Activated CD4-positive, alpha-beta T cell treated with anti-CD3 and anti-CD28 coated beads for 24 hours (primary cell): ENCODE data around the gene APOL3.
"Not testable (repeated sequence)": the region's sequence is repeated elsewhere in the genome, so short reads cannot be mapped to it uniquely, and the experiment has no call there.

Experiments used
- DNase-seq, 2 donors: peaks; one replicate each; pipeline ENCODE4 v3.0.0-alpha.2; 2020; ENCODE audit warnings: low read depth in 2 of 2

APOL3 gene

DNA sequence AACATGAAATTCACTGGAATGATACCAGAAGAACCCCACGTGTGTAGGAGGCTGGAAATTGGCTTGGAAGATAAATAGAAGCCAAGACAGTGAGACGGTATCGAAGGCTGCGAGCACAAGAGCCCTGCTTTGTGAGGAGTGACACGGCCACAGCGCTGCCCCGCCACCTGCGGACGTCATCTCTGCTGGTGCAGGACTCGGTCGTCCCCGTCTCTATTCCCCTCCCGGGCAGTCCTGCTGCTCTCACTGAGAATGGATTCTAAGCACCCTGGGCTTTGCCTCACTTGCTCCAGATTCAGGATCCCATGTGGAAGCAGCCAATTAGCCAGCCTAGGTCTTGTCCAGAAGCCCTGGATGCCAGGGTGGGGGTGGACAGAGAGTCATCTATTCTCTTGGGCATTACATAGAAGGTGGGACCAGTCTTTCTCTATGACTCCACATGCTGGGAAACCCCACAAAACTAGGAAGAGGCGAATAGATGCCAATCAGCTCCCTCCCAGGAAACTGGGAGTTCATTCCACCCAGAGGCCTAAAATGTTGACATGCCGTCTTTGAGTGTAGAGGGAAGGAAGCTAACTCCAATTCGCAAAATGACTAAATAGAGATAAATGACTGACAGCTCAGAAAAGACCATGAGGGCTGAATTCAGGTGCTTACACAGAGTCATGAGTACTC lies 25.1 kb downstream of the APOL3 start:
- DNase-seq: no peak

DNA sequence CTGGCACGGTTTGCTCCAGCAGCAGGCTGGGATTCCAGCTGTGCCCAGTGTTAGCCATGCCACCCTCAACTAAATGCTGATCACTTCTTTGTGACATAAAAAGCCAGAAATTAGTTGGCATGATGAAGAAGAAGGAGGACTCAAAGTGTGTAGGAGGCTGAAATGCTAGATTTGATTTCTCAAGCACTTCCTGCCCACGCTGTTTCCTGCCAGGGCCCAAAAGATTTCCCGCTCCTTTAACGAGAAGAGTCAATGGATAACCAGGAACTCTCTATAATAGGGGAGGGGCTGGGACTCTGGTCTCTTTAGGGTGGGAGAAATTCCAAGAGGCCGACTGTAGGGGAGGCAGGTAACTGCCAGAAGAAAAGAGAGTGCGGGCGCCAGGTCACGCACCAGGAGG lies 26.4 kb downstream of the APOL3 start:
- no peak for DNase-seq

DNA sequence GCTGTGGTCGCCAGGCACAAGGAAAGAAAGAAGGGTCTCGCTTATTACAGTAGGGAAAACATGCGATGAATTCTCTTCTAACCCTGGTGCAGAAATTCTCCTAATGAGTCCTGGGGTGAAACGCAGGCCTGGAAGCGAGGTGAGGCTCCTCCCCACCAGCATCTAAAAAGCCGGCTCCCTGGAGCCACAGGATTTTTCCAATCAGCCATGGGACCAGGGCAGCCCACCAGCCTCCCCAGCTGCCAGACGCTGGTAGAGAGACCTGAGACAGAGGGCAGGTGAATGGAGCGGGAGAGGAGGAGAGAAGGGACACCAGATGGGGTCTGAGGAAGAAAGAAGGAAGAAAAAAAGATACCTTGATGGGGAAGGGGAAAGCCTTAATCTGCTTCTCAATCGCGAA lies 28.6 kb downstream of the APOL3 start:
- no peak for DNase-seq

- DNase-seq: no peak
Observed at GRCh38 chr22:36129486-36130388, 30.8 kb downstream of the APOL3 start.

DNA sequence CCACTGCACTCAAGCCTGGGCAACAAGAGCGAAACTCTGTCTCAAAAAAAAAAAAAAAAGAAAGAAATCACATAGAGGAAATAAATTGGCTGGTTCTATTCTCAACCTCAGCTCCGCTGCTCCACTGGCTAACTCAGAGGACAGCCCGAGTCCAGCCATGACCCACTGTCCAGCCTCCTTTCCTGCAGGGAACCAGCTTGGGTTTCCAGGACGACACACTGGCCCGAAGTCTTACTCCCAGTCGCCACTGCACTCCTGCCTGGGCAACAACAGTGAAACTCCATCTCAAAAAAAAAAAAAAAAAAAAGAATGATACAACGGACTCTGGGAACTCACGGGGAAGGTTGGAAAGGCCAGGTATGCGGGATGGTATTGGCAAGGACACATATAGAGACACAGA lies 31.5 kb downstream of the APOL3 start:
- no peak for DNase-seq

GRCh38 chr22:36125994-36126531 lies 34.5 kb downstream of the APOL3 start:
- no peak for DNase-seq

DNA sequence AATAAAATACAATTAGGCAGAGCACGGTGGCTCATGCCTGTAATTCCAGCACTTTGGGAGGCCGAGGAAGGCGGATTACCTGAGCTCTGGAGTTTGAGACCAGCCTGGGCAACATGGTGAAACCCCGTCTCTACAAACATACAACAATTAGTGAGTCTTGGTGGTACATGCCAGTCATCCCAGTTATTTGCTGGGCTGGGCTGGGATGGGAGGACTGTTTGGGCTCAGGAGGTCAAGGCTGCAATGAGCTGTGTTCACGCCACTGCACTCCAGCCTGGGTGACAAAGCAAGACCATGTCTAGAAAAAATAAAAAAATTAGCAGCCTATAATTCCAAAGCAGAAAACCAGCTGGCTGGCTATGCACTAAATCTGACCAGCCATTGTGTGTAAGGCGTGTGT lies 35.1 kb downstream of the APOL3 start:
- no peak for DNase-seq

DNA sequence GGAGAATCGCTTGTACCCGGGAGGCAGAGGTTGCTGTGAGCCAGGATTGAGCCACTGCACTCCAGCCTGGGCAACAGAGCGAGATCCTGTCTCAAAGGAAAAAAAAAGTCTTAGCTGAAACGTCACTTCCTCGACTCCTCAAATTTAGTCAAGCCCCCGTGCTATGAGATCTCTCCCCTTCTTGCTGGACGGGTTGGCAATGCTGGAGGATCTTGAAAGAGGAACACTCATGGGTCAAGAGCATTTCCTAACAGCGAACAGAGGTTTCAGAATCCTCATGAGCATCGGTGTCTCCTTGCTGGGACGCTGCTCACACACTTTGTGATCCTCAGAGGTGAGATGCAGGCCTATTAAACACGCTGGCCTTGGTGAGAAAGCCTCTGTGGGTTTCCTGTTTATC lies 35.9 kb downstream of the APOL3 start:
- no peak for DNase-seq

GRCh38 chr22:36123673-36124630 lies 36.6 kb downstream of the APOL3 start:
- DNase-seq: peak; percentile 89 to 92

DNA sequence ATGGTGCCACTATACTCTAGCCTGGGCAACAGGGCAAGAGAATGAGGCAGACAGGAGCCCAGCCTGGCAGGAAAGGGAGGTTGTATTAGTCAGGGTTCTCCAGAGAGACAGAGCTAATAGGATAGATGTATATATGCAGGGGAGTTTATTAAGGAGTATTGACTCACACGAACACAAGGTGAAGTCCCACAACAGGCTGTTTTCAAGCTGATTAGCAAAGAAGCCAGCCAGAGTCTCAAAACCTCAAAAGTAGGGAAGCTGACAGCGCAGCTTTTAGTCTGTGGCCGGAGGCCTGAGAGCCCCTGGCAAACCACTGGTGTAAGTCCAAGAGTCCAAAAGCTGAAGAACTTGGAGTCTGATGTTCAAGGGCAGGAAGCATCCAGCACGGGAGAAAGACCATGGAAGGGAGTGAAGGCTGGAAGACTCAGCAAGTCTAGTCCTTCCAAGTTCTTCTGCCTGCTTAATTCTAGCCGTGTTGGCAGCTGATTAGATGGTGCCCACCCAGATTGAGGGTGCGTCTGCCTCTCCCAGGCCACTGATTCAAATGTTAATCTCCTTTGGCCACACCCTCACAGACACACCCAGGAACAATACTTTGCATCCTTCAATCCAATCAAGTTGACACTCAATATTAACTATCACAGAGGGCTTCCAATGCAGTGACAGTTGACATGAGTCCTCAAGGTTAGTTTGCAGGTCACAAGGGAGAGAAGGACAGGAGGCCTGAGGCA lies 39.8 kb downstream of the APOL3 start:
- not testable (repeated sequence) for DNase-seq

GRCh38 chr22:36117053-36117554 lies 43.5 kb downstream of the APOL3 start:
- no peak for DNase-seq

DNA sequence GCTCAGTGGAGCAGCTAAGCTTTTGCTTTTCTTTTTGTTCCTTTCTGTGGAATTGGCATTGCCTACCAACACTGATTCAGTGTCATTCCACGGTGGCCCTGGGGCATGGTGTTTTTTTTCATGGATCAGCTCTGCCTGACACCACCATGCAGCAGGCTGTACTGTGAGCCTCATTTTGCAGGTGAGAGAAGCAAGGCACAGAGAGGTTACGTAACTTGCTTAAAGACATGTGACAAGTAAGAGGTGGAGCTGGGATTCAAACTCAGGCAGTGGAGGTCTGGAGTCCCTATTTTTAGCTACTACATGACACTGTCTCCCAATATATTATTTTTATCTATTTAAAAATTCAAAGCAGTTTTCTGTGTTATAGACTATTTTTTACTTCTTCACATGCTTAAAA lies 44.4 kb downstream of the APOL3 start:
- no peak for DNase-seq

GRCh38 chr22:36113121-36113520 lies 47.4 kb downstream of the APOL3 start:
- DNase-seq: no peak

DNA sequence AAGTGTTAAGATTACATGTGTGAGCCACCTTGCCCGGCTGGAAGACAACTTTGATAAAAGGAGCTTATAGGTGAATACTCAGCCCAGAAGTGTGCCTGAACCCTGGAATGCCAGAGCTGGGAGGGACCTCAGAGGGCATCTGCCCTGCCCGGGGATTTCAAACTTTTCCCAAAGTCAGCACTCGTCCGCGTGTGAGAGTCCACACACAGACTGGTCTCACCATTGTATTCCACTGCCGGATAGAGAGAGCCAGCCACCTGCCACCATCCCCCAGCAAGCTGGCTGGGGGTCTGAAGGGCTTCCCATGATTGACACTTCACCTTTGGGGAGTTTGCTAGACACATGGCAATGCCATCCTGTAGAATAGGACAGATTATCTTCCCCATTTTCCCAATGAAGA lies 49.2 kb downstream of the APOL3 start:
- DNase-seq: no peak

DNA sequence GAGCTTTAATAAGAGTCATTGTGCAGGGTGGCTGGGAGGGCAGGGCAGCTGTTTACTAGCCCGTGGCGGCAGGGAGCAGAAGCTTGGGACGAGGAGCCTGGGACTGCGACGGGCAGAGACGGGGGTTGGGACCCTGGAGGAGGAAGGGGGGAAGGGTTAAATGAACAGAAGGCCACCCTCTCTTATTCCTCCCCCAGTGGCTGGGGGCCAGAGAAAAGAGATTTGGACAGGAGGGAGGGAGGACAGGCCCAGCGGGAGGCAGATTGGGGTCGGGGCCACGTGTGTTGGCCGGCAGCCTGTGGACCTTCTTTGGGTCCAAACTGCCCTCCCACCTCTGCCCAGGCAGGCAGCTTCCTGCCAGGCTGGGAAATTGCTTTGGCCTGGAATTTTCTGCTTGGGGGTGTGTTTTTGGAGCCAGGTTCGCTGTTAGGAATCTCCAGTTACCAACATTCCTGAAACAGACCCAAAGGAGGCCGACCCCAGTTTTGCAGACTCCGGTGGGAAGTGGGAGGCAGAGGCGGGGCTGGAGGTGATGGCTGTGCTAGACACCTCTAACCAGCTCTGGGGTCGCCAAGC lies 50.2 kb downstream of the APOL3 start:
- no peak for DNase-seq

- no peak for DNase-seq
Observed at GRCh38 chr22:36107436-36107835, 53.1 kb downstream of the APOL3 start.

DNA sequence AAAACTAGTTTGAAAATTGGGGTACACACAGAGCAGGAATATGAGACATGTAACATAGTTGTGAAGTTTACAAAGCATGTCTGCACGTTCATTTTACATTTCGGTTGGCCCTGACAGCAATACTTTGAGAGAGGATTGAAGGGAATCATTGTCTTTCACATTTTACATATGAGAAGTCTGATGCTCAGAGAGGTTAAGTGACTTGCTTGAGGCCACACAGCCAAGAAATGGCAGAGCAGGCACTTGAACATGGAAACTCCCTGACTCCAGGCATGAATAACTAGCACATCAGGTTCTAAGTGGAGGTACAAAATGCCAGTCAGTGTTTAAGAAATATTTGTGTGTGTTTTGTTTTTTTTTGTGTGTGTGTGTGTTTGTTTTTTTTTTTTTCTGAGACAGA lies 53.6 kb downstream of the APOL3 start:
- no peak for DNase-seq

GRCh38 chr22:36104988-36105387 lies 55.6 kb downstream of the APOL3 start:
- no peak for DNase-seq

GRCh38 chr22:36104435-36104834 lies 56.1 kb downstream of the APOL3 start:
- no peak for DNase-seq

- no peak for DNase-seq
Observed at GRCh38 chr22:36103891-36104290, 56.7 kb downstream of the APOL3 start.

DNA sequence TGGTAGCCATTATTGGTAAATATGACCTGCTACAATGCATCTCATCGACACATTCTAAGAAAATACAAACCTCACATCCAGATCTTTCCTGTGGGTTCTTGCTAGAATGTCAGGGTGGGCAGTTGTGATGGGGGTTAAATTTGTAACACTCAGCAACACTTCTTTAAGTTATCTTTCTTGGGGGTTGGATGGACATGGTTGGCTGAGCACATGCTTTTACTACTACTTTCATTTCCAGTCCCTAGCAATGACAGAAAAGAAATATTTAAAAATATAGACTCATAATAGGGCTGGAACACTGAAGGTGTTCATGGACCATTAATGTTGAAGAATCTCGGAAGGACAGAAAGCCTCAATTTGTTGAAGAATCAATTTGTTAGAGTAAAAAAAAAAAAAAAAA lies 57.6 kb downstream of the APOL3 start:
- DNase-seq: no peak
